ENCODE measurements around the gene MYBPC2.
"Not testable (repeated sequence)": the region's sequence is repeated elsewhere in the genome, so short reads cannot be mapped to it uniquely, and the experiment has no call there.

Gene MYBPC2

DNA sequence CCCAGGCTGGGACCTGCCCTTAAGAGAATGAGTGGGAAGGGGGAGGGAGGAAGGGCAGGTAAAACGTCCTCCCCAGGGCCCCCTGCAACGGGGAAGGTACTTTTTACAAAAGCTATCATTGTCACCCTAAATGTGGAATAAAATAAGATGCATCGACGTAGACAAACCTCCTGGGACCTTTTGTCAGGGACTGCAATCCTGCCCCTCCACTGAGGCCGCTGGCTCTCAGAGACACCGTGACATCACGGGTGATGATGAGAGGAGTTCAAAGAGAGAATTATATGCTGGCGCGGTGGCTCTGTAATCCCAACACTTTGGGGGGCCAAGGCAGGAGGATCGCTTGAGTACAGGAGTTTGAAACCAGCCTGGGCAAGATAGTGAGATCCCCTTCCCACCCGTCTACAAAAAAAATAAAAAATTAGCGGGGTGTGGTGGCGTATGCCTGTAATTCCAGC lies 1.8 kb upstream of the MYBPC2 start:
- no peak for DNase-seq

DNA sequence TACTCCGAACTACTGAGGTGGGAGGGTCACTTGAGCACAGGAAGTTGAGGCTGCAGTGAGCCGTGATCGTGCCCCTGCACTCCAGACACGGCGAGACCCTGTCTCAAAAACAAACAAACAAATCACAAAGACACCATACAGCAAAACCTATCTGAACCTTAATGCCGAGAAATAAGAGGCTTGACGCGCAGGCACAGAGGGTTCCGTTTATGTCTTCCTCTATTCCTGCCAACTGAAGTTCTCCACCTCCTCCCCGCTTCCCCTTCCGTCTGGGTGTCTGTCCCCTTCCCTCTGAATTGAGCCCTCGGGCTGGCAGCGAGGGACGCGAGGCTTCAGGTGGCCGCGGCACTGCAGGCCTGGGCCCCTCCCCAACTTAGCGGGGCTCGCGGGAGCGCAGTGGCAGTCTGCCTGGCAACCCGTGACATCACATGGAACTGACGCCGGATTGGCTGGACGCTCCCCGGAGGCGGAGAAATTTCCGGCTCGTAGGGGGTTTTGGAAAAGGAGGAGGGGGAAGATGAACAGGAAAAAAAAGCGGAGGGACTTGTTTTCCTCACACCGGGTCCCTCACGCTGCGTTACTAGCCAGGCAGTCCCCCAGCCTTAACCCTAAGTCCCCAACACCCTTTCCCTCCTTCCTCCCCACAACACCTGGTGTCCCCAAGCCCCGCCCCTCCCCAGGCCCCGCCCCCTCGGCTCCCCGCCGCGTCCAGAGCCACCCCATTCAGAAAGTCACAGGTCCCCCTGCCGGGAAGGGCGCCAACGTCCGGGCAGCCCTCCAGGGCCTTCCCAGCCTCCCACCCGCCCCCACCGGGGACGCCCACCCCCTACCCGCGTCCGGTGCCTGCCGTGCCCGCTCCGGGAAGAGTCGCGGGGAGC lies 1.1 kb upstream of the MYBPC2 start:
- DNase-seq = peak; percentile 65

DNA sequence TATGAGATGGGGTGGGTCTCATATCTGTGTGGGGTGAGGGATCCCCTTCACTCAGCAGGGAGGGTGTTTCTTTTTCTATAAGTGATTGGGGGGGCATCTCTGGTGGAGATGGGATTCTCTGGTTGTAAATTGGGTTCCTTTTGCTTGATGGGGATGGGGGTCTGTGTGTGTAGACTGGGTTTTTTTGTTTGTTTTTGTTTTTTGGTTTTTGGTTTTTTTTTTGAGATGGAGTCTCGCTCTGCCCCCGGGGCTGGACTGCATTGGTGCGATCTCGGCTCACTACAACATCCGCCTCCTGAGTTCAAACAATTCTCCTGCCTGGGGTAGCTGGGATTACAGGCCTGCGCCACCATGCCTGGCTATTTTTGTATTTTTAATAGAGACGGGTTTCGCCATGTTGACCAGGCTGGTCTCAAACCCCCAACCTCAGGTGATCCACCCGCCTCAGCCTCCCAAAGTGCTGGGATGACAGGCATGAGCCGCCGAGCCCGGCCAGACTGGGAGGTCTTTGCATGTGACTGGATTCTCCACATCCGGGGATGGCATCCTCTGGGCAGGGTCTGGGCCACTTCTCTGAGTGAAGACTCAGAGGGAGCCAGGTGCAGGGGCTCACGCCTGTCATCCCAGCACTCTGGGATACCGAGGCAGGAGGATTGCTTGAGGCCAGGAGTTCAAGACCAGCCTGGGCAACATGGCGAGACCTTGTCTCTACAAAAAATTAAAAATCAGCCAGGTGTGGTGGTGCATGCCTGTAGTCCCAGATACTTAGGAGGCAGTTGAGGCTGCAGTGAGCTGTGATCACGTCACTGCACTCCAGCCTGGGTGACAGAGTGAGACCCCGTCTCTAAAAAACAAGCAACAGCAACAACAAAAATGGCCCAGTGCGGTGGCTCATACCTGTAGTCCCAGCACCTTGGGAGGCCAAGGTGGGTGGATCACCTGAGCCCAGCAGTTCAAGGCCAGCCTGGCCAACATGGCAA lies 799 bp downstream of the MYBPC2 start:
- DNase-seq = no peak

DNA sequence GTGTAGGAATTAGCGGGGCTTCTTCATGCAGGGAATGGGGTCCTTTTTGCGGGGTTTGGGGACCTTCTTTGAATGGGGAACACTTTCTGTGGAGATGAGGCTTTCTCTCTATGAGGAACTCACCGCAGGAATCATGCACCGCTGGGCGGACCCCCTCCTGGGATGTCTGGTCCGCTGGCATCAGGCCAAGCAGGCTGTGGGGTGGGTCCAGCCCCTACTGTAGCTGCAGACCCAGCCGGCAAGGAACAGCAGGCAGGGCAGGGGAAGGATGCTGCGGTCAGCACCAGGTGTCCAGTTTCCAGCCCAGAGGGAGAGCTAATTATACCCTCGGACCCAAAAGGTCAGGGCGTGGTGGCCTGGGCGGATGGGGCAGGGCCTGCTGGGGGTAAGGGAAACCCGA lies 1.8 kb downstream of the MYBPC2 start:
- DNase-seq = no peak

DNA sequence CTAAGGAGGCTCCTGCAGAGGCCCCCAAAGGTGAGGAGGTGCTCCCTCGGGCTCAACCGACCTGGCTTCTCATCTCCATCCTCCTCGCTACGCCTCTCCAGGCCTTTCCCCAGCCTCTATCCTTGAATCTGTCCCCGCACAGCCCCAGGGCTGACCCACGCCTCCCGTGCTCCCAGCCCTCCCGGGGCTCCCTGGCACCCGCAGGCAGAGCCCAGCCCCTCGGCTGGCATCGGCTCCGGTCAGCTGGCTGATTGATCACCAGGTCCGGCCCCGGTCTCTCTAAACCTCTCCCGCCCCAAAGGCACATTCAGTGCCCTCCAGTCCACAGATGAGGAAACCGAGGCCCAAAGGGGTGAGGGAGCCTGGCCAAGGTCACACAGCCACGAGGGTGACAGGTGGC lies 2.5 kb downstream of the MYBPC2 start:
- no peak for DNase-seq

DNA sequence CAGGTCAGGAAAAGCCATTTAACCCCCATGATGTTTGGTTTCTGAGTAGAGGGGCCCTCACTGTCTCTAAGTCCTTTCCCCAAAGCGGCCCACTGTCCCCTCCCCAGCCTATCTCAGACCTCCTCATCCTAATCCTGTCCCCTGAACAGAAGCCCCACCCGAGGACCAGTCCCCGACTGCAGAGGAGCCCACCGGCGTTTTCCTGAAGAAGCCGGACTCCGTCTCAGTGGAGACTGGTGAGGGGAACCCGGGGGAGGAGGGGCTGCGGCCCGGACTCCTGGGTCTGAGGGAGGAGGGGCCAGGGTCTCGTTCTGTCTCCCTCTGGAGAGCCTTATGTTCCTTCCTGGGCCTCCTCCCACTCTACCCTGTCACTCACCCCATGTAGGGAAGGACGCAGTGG lies 2.9 kb downstream of the MYBPC2 start:
- no peak for DNase-seq

DNA sequence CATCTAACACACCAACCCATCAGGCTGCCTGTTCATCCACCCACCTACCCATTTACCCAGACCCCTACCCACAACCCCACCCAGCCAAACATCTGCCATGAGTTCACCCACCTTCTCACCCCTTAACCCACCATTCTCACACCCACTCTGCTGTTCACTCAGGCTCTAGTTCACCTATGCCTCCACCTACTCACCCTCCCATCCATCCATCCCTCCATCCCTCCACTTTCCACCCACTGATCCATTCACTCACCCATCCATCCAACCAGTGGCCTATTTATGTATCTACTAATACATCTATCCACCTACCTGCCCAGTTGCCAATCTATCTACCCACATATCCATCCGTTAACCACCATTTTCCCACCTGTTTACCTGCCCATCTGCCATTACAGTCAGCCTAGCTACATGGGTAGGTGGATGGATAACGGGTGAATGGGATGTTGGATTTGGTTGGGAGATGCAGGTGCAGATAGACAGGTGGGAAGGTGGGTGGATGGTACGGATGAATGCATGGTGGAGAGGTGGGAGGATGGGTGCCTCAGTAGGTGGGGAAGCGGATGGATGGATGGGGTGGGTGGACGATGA lies 5.3 kb downstream of the MYBPC2 start:
- no peak for DNase-seq

DNA sequence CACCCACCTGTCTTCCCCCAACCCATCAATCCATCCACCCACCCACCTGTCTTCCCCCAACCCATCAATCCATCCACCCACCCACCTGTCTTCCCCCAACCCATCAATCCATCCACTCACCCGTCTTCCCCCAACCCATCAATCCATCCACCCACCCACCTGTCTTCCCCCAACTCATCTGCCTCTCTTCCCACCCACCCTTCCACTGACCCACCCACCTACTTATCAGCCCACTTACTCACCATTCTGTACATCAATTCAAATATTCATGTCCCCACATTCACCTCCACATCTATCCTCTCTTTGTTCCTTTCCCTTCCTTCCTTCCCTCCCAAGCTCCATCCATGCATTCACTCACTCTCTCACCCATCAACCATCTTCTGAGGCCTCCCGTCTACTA lies 6.4 kb downstream of the MYBPC2 start:
- DNase-seq = not testable (repeated sequence)

DNA sequence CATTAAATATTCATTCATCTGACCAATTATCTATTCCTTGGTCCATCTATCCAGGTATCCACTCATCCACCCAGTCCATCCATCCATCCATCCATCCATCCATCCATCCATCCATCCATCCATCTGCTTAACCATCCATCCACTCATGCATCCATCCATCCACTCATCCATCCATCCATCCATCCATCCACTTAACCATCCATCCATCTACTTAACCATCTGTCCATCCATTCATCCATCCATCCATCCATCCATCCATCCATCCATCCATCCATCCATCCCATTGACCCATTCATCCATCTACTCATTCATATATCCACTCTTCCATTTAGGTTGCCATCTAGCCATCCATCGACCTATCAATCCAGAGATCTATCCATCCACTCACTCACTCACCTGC lies 11.4 kb downstream of the MYBPC2 start:
- no peak for DNase-seq

DNA sequence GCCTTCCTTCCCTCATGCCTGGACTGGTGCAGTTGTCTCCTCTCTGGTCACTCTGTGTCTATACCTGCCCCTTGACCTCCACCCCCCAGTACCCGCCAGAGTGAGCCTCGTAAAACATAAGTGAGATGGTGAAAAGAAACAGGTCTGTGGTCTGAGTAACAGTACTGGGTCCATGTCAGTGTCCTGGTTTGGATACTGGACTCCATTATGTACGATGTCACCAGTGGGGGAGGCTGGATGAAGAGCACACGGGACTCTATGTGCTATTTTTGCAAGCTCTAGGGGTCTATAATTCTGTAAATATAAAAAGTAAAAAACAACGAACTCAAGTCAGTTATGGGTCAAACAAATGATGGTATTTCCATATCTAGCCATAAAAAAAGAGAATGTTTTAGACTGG lies 14.4 kb downstream of the MYBPC2 start:
- no peak for DNase-seq

DNA sequence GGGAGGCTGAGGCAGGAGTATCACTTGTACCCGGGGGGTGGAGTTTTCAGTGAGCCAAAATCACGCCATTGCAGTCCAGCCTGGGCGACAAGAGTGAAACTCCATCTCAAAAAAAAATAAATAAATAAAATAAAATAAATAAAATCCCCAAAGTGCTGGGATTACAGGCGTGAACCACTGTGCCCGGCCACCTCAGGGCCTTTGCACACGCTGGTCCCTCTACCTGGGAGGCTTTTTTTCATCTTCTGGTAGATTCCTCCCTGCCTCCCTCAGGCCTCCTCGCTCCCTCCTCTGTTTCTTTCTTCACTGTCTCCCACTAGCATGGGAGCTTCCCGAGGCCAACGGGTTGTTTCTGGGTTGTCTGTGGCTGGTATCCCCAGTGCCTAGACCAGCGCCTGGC lies 15.1 kb downstream of the MYBPC2 start:
- DNase-seq = no peak

DNA sequence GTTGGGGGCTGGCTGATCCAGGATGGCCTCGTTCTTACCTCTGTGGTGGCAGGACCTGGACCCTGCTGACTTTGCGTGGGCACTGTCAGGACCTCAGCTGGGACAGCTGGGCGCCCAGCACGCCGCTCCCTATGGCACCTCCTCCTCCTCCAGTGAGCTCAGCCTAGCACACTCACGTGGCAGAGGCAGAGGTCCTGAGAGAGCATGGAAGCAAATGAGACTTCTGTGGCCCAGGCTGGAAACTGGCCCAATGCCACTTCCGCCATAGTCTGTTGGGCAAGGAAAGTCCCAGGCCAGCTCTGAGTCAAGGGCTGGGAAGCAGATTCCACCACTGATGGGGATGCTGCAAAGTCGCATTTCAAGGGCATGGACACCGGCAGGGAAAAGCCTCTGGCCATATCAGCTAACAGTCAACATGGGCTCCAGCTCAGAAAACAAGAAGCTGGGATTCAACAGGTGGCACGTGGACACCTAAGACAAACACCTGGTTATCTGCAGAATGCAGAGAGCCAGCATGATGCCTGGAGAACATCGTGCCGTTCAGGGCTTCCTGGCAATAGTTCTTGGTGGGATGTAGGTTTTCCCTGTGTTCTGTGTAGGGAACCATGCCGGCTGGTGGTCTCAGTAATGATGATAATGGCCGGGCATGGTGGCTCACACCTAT lies 16.7 kb downstream of the MYBPC2 start:
- no peak for DNase-seq

DNA sequence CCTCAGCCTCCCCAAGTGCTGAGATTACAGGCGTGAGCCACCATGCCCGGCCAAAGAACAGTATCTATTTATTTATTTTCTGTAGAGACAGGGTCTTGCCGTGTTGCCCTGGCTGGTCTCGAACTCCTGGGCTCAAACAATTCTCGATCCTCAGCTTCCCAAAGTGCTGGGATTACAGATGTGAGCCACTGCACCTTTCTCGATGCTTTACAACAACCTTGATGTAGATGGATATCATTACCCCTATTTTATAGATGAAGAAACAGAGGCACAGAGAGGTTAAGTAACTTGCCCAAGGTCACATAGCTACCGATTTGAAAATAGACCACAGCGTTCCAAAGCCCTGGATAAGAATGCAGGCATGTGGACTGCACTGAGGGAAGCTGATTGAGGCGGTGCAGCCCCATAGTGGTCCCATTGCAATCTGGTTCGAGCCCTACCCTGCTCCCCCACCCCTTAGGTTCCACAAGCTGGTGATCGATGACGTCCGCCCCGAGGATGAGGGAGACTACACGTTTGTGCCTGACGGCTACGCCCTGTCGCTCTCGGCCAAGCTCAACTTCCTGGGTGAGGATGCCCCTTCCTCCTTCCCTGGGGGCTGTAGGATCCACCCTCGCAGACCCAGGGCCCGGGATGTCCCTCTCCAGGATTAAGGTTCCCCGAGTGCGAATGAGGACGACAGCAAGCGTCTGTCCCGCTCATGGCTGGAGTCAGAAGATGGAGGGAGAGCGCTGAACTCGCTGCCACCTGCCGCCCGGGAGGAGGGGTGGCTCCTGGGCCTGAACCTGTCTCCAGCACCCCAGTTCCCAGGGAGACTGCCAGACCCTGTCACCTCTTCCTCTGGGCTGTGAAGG lies 17.9 kb downstream of the MYBPC2 start:
- no peak for DNase-seq

DNA sequence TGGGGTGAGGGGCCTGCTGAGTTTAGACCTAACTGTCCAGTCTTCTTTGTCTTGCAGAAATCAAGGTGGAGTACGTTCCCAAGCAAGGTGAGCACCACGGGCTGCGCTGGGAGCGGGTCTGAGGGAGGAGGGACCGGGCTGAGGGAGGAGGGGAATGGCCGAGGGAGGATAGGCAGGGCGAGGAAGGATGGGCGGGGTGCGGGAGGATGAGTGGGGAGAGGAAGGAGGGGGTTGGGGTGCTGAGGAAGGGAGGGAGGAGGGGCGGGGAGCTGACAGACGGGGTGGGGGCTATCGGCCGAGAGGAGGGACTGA lies 18.5 kb downstream of the MYBPC2 start:
- no peak for DNase-seq

DNA sequence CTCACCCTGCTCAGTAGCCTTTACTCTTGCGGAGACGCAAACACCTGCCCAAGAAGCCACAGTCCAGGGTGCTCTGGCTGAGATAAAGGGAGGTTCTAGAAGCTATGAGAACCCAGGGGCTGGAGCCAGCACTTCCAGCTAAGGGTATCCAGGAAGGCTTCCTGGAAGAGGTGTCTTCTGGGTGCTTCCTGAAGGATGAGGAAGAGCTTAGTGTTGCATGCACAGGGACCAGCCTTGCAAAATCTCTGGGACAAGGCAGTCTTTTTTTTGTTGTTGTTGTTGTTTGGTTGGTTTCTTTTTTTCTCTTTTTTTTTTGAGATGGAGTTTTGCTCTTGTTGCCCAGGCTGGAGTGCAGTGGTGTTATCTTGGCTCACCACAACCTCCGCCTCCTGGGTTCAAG lies 20.6 kb downstream of the MYBPC2 start:
- no peak for DNase-seq

DNA sequence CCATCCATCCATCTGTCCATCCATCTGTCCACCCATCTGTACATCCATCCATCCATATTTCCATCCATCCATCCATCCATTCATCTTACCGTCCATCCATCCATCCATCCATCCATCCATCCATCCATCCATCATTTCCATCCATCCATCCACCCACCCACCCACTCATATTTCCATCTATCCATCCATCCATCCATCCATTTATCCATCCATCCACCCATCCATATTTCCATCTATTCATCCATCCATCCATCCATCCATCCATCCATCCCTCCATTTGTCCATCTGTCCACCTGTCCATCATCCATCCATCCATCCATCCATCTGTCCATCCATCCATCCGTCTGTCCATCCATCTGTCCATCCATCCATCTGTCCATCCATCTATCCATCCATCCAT lies 23.3 kb downstream of the MYBPC2 start:
- no peak for DNase-seq

DNA sequence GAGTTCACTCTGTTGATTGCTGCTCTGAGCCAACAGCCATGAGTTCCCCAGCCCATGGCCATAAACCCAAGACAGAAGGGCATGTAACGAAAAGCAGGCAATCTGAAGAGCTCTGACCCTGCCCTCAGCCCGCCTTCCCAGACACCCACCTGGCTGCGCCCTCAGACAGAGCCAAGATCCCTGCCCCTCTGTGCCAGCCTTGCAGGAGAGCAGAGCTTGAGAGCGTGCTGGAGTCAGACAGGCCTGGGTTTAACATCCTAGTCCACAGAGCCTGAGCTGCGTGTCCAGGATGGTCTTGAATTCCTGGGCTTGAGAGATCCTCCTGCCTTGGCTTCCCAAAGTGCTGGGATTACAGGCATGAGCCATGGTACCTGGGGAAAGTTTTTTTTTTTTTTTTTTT lies 24.6 kb downstream of the MYBPC2 start:
- no peak for DNase-seq

DNA sequence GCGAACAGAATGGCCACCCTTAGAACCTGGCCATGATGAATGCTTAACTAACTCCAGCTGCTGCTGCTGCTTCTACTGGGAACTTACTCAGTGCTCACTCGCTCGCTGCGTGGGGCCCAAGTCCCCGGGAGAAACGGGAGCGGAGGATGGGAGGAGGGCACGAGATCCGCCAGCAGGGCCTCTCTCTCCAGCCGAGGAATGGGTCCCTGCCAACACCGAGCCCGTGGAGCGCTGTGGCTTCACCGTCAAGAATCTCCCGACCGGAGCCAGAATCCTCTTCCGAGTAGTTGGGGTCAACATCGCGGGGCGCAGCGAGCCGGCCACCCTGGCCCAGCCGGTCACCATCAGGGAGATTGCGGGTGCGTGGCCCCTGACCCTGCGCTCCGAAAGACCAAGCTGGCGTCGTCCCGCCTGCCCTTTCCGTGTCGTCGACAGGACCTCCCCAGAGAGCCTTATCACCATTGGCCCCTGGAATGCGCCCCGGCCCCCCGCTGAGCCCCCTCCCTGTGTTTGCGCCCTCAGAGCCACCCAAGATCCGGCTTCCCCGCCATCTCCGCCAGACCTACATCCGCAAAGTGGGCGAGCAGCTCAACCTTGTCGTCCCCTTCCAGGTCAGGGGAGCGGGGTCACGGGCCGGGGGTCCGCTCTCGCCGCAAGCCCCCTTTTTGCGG lies 25.8 kb downstream of the MYBPC2 start:
- DNase-seq = peak; percentile 31

DNA sequence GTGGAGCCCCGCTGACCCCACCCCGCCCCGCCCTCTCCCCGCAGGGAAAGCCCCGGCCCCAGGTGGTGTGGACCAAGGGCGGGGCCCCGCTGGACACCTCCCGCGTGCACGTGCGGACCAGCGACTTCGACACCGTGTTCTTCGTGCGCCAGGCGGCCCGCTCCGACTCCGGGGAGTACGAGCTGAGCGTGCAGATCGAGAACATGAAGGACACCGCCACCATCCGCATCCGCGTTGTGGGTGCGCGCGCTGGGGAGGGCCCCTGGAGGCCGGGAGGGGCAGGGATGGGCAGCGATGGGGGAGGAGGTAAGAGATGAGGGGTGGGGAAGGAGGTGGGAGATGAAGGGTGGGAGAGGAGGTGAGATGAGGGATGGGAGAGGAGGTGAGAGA lies 26.4 kb downstream of the MYBPC2 start:
- no peak for DNase-seq

DNA sequence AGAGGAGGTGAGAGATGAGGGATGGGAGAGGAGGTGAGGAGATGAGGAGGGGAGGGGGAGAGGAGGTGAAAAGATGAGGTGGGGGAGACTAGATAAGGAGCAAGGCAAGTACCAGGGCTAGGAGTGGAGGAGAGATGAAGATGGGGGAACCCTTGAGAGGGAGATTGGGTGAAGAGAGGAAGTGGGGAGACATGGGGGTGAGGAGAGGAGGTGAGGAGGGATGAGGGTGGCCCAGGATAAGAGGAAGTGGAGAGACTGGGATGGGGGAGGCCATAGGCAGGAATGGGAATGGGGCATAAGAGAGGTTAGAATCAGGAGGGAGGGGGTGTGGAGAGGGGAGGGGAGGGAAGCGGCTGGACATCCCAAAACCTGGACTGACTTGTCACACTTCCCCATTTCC lies 26.9 kb downstream of the MYBPC2 start:
- DNase-seq = no peak

DNA sequence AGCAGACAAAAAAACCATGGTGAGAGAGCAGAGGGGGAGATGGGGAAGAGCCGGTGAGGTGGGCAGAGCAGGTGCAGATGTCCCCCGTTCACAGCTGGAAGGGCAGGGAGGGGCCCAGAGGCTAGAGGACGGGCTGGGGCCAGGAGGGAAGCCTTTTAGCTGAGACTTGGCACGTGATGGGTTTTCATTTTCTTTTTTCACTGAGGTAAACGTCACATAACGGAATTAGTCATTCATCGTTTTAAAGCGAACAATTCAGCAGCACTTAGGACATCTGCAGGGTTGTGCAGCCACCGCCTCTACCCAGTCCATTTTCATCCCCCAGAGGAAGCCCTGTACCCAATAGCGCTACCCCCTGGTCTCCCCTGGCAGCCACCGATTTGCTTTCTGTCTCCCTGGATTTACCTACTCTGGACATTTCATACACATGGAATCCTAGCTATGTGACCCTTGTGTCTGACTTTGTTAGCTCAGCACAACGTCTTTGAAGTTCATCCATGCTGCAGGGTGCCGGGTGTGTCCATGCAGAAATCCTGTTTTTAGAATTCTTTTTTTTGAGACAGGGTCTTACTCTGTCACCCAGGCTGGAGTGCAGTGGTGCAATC lies 27.6 kb downstream of the MYBPC2 start:
- DNase-seq = peak; percentile 29
